Measurements from ENCODE around the gene C17orf107. TPM values are rescaled to one million over a fixed set of nuclear protein-coding genes. Genes with fewer than 3 reads are reported as not detected.

C17orf107 gene
- total and polyA plus RNA-seq, 8 donors = 0.63 to 5.3 (median 1.2) TPM

- Histone ChIP-seq H3K9me3 (no peaks in the 10 kb centered on the region), H3K4me3 (no peak within 1 kb of the TSS), H3K4me1 (peaks cover 7 to 8% of the 10 kb centered on the region in 2 donors), H3K27me3 (no peaks in the 10 kb centered on the region), H3K27ac (no peak within 1 kb of the TSS), H3K36me3 (peaks cover 0 to 11% of the 10 kb centered on the region in 2 donors)
- intact Hi-C loops (cut with DNase I) = no loop called here
- TF ChIP-seq CTCF (IDR thresholded peaks at IDR 0.05) = no peak
- DNase-seq (peak in 1 of 4 donors; percentile 37), ATAC-seq (no peak)
These were observed 32.6 kb downstream of the C17orf107 start, which contains the start of gene GP1BA for GRCh38 chr17:4931963-4932362. Gene GP1BA (plus strand): TSS chr17:4932277. CDS start chr17:4932605, 328 bp downstream.

GRCh38 chr17:4932756-4933155, 33.4 kb downstream of the C17orf107 start:
- ATAC-seq (no peak), DNase-seq (peak in 1 of 4 donors; percentile 62)
- no peak overlapping the region for H3K27ac ChIP-seq
- intact Hi-C loops (cut with DNase I) = no loop called here
- TF ChIP-seq CTCF (IDR thresholded peaks at IDR 0.05) = no peak
- no peaks in the 10 kb centered on the region for H3K27me3 ChIP-seq
- peaks cover 0 to 19% of the 10 kb centered on the region in 2 donors for H3K36me3 ChIP-seq
- H3K4me1 ChIP-seq = peaks cover 7 to 8% of the 10 kb centered on the region in 2 donors
- H3K4me3 ChIP-seq = no peak overlapping the region
- H3K9me3 ChIP-seq = no peaks in the 10 kb centered on the region

- intact Hi-C loops (cut with DNase I) = no loop called here
- TF ChIP-seq CTCF (IDR thresholded peaks at IDR 0.05) = no peak
- no peak overlapping the region for H3K27ac ChIP-seq
- no peaks in the 10 kb centered on the region for H3K9me3 ChIP-seq
- peak in 1 of 4 donors; percentile 37 for DNase-seq
- no peaks in the 10 kb centered on the region for H3K27me3 ChIP-seq
- peaks cover 11 to 16% of the 10 kb centered on the region in 2 donors for H3K4me1 ChIP-seq
- H3K36me3 ChIP-seq = peaks cover 0 to 26% of the 10 kb centered on the region in 2 donors
- ATAC-seq = no peak
- no peak overlapping the region for H3K4me3 ChIP-seq
These were observed 34.3 kb downstream of the C17orf107 start for GRCh38 chr17:4933646-4934045.

- no peak for TF ChIP-seq CTCF (IDR thresholded peaks at IDR 0.05)
- DNase-seq = peak in 3 of 4 donors; percentile 15 to 78 (median 46)
- ATAC-seq = peak; percentile 38
- no peaks in the 10 kb centered on the region for H3K27me3 ChIP-seq
- no peaks in the 10 kb centered on the region for H3K9me3 ChIP-seq
- H3K4me3 ChIP-seq = no peak overlapping the region
- no peak overlapping the region for H3K27ac ChIP-seq
- H3K4me1 ChIP-seq = peaks cover 17 to 23% of the 10 kb centered on the region in 2 donors
- intact Hi-C loops (cut with DNase I) = no loop called here
- H3K36me3 ChIP-seq = peaks cover 0 to 26% of the 10 kb centered on the region in 2 donors
These were observed 35.0 kb downstream of the C17orf107 start for GRCh38 chr17:4934173-4934979.

- H3K9me3 ChIP-seq = no peaks in the 10 kb centered on the region
- H3K4me3 ChIP-seq = no peak overlapping the region
- no peak for ATAC-seq
- H3K27ac ChIP-seq = no peak overlapping the region
- no peak for TF ChIP-seq CTCF (IDR thresholded peaks at IDR 0.05)
- intact Hi-C loops (cut with DNase I) = no loop called here
- H3K27me3 ChIP-seq = no peaks in the 10 kb centered on the region
- H3K36me3 ChIP-seq = peaks cover 0 to 26% of the 10 kb centered on the region in 2 donors
- peak in 1 of 4 donors; percentile 13 for DNase-seq
- peaks cover 17 to 23% of the 10 kb centered on the region in 2 donors for H3K4me1 ChIP-seq
These were observed 36.3 kb downstream of the C17orf107 start for GRCh38 chr17:4935650-4936049.
